MM.1S (cell line): ENCODE results near the gene P2RX6.

Experiments used
- CTCF ChIP-seq: fragments of 300-600 bp; sonication (generic); IDR thresholded peaks from 2 replicates; pipeline ENCODE4 v1.5.1; 2016; ENCODE audit warnings: antibody characterized with exemption, low read length, mixed read lengths
- EZH2 ChIP-seq: fragments of 300-600 bp; sonication (generic); optimal IDR thresholded peaks from 2 replicates; pipeline ENCODE3; 2017; ENCODE audit warnings: low read depth, mild to moderate bottlenecking, antibody characterized with exemption, low read length, mixed read lengths
- EZH2phosphoT487 ChIP-seq: fragments of 300-600 bp; sonication (generic); IDR thresholded peaks from 2 replicates; pipeline ENCODE4 v1.6.1; 2018; ENCODE audit warnings: antibody characterized with exemption, low read length

GRCh38 chr22:21034989-21035388, 20.0 kb downstream of the P2RX6 start:
- TF ChIP-seq CTCF (no peak), EZH2phosphoT487 (no peak), EZH2 (no peak)
